ENCODE measurements around the gene OPN1MW2. TPM values are rescaled to one million over a fixed set of nuclear protein-coding genes. Genes with fewer than 3 reads are reported as not detected.

The OPN1MW2 gene
- total RNA-seq, 1 donor from 2014 or later = not detected

Other genes with a start within 250 kb of the OPN1MW2 start
- 58.1 and 61.2 TPM in 2 replicates for gene HCFC1, start 247.9 kb upstream of the OPN1MW2 start, total RNA-seq
- 8.6 and 10.6 TPM in 2 replicates for gene TMEM187, start 247.0 kb upstream of the OPN1MW2 start, total RNA-seq
- gene IRAK1, start 199.9 kb upstream of the OPN1MW2 start, total RNA-seq = 67.6 and 69.6 TPM in 2 replicates
- gene MECP2, start 122.0 kb upstream of the OPN1MW2 start, total RNA-seq = 29.2 and 36.2 TPM in 2 replicates
- gene OPN1LW, start 75.5 kb upstream of the OPN1MW2 start, total RNA-seq = not detected in 2 replicates
- gene OPN1MW, start 37.2 kb upstream of the OPN1MW2 start, total RNA-seq = not detected in 2 replicates
- gene OPN1MW3, start 37.8 kb downstream of the OPN1MW2 start, total RNA-seq = not detected in 2 replicates
- gene TEX28, start 75.4 kb downstream of the OPN1MW2 start, total RNA-seq = not detected in 2 replicates
- not detected in 2 replicates for gene TKTL1, start 76.0 kb downstream of the OPN1MW2 start, total RNA-seq
- gene FLNA, start 154.9 kb downstream of the OPN1MW2 start, total RNA-seq = 2,809 and 2,978 TPM in 2 replicates
- gene EMD, start 159.5 kb downstream of the OPN1MW2 start, total RNA-seq = 75.6 and 75.7 TPM in 2 replicates
- 1,848 and 1,967 TPM in 2 replicates for gene RPL10, start 178.6 kb downstream of the OPN1MW2 start, total RNA-seq
- 35.1 and 39.1 TPM in 2 replicates for gene DNASE1L1, start 189.5 kb downstream of the OPN1MW2 start, total RNA-seq
- gene TAFAZZIN, start 191.8 kb downstream of the OPN1MW2 start, total RNA-seq = 16.6 and 20.7 TPM in 2 replicates
- 153 and 175 TPM in 2 replicates for gene ATP6AP1, start 208.9 kb downstream of the OPN1MW2 start, total RNA-seq
- 137 and 143 TPM in 2 replicates for gene GDI1, start 217.4 kb downstream of the OPN1MW2 start, total RNA-seq
- gene FAM50A, start 224.4 kb downstream of the OPN1MW2 start, total RNA-seq = 88.0 and 100.0 TPM in 2 replicates
- gene PLXNA3, start 238.5 kb downstream of the OPN1MW2 start, total RNA-seq = 117 and 149 TPM in 2 replicates

All from astrocyte (in vitro differentiated cells and primary cell).